GM12875 (cell line): Measurements from ENCODE around the gene TTC29.
A peak's percentile ranks its signal among the peaks of the same experiment; 100 is the strongest.

ENCODE experiments used
- H3K4me3 ChIP-seq: one replicate; pipeline ENCODE4 v1.5.1; 2011; ENCODE audit warnings: low read depth, low read length, control low read depth
- TF ChIP-seq, protein P1 (sequence below): IDR thresholded peaks from 2 replicates; pipeline ENCODE4 v1.5.1; 2011; ENCODE audit warnings: low read depth, mild to moderate bottlenecking, control low read depth, inconsistent platforms, low read length, moderate library complexity, borderline replicate concordance; ENCODE audit not compliant: insufficient read depth

TTC29 gene, protein sequence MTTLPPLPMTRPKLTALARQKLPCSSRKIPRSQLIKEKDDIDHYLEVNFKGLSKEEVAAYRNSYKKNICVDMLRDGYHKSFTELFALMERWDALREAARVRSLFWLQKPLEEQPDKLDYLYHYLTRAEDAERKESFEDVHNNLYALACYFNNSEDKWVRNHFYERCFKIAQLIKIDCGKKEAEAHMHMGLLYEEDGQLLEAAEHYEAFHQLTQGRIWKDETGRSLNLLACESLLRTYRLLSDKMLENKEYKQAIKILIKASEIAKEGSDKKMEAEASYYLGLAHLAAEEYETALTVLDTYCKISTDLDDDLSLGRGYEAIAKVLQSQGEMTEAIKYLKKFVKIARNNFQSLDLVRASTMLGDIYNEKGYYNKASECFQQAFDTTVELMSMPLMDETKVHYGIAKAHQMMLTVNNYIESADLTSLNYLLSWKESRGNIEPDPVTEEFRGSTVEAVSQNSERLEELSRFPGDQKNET

DNA sequence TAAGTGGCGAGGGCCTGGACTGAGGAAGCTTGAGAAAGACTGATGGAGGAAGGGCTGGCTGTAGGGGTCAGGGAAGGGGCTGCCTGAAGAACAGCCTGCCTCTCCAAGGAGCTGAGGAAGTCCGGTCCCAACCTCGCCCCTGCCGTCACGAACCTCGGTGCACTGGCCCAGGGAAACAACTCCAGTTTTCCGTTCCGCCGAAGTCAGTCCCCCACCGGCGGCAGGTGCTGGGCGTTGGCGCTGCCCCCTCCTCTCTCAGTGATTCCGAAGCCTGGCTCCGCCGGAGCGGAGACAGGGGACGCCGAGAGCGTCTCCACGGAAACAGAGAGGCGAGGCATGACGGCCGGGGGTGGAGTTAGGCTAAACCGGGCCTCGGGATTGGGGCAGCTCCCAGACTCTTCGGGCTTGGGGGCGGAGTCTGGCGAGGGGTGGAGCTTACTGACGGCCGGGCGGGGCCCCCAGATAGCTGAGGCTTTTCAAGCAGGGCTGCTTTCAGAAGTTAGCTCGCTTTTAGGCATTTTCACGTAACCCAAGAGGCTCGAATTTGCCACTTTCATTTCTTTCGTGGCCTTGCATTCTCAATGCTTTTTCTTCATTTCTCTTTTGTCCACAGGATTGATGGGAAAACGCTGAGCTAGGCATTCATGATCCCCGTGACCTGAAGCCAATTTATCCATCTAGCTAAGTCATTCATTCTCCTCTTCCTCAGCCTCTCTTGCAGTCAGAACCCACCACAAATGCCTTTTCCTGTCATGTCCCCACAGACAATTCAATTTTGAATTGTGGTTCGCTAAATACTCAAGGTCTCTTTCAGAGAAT is at the start of gene TTC29:
Gene TTC29, minus strand, starts transcription at position 309 of the 819 bp plus-strand sequence. CDS start 5,969 bp downstream, outside the sequence.
- H3K4me3 ChIP-seq: peak within 1 kb of the TSS; percentile 21
- TF ChIP-seq, protein P1, sequence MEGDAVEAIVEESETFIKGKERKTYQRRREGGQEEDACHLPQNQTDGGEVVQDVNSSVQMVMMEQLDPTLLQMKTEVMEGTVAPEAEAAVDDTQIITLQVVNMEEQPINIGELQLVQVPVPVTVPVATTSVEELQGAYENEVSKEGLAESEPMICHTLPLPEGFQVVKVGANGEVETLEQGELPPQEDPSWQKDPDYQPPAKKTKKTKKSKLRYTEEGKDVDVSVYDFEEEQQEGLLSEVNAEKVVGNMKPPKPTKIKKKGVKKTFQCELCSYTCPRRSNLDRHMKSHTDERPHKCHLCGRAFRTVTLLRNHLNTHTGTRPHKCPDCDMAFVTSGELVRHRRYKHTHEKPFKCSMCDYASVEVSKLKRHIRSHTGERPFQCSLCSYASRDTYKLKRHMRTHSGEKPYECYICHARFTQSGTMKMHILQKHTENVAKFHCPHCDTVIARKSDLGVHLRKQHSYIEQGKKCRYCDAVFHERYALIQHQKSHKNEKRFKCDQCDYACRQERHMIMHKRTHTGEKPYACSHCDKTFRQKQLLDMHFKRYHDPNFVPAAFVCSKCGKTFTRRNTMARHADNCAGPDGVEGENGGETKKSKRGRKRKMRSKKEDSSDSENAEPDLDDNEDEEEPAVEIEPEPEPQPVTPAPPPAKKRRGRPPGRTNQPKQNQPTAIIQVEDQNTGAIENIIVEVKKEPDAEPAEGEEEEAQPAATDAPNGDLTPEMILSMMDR: no peak

DNA sequence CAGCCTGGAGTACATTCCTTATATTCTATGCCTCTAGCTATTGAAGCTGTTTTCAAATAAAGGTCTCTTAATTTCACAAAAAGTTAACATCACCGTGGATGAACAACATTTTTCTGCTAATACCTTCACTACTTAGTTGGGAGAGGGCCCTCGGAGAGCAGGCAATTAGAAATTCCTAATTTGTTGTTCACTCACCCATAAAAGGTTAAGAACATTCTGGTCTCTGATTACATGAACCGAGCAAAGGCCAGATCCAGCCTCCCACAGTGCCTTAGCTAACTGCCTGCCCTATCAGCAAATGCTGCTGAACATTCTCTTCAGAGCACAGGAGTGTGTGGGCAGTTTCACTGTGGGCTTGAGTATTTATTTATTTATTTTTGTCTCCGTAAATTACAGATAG is 36.0 kb upstream of the TTC29 start:
- H3K4me3 ChIP-seq: no peak overlapping the region
- TF ChIP-seq, protein P1: no peak

- H3K4me3 ChIP-seq: no peak overlapping the region
- TF ChIP-seq, protein P1: no peak
Observed at GRCh38 chr4:146978641-146979040, 33.0 kb upstream of the TTC29 start.

- TF ChIP-seq, protein P1: no peak
- H3K4me3 ChIP-seq: no peak overlapping the region
Observed at GRCh38 chr4:146976145-146976544, 30.5 kb upstream of the TTC29 start.

- no peak overlapping the region for H3K4me3 ChIP-seq
- TF ChIP-seq, protein P1: no peak
Observed at GRCh38 chr4:146975527-146975926, 29.9 kb upstream of the TTC29 start.

- TF ChIP-seq, protein P1: no peak
Observed at GRCh38 chr4:146975036-146975435, 29.4 kb upstream of the TTC29 start.

More at GRCh38 chr4:146975036-146975435, 29.4 kb upstream of the TTC29 start:
- H3K4me3 ChIP-seq: no peak overlapping the region
